Measurements from ENCODE around the gene ZP1. TPM values are rescaled to one million over a fixed set of nuclear protein-coding genes. Genes with fewer than 3 reads are reported as not detected.
A peak's percentile ranks its signal among the peaks of the same experiment; 100 is the strongest.

ZP1 gene
- total RNA-seq, 1 experiment from 2014 or later = not detected

DNA sequence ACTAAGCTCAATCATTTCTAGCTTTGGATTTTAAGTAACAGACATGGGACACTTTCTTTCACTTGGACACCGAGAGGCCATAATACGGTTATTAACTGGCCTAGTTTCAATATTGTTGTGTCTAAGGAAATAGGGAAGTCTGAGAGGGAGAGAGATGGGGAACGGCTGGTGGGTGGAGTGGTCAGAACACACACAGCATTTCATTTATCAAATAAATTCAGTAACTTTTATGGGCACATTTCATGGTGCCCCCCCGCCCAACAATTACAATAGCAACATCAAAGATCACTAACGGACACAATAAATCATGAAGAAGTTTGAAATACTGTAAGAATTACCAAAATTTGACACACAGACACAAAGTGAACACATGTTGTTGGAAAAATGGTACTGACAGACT, 28.3 kb downstream of the ZP1 start:
- ChIA-PET POLR2A (ENCODE audit: low non-redundant PET) (no interaction called here), CTCF (interaction anchor here (1.3 kb wide), 1 partner anchor 64 kb away, joined by 4 read pairs; no protein-coding TSS in a partner anchor)
- no peaks in the 10 kb centered on the region for H3K4me1 ChIP-seq (ENCODE audit: insufficient read depth, low read length, poor library complexity, severe bottlenecking)
- no peaks in the 10 kb centered on the region for H3K27me3 ChIP-seq (replicated peaks; ENCODE audit: insufficient read depth, low read depth, low read length, poor library complexity)
- H3K36me3 ChIP-seq (ENCODE audit: insufficient read depth, low read length, poor library complexity, severe bottlenecking) = peaks cover 91% of the 10 kb centered on the region
- no peak for DNase-seq (ENCODE audit: low spot score)
- BruUV-seq (replicated peaks) = no TSS peak
- no peak for TF ChIP-seq EZH2 (IDR thresholded peaks at IDR 0.05; ENCODE audit: borderline replicate concordance, low read depth, low read length, poor library complexity, severe bottlenecking)
- TF ChIP-seq, protein P1, sequence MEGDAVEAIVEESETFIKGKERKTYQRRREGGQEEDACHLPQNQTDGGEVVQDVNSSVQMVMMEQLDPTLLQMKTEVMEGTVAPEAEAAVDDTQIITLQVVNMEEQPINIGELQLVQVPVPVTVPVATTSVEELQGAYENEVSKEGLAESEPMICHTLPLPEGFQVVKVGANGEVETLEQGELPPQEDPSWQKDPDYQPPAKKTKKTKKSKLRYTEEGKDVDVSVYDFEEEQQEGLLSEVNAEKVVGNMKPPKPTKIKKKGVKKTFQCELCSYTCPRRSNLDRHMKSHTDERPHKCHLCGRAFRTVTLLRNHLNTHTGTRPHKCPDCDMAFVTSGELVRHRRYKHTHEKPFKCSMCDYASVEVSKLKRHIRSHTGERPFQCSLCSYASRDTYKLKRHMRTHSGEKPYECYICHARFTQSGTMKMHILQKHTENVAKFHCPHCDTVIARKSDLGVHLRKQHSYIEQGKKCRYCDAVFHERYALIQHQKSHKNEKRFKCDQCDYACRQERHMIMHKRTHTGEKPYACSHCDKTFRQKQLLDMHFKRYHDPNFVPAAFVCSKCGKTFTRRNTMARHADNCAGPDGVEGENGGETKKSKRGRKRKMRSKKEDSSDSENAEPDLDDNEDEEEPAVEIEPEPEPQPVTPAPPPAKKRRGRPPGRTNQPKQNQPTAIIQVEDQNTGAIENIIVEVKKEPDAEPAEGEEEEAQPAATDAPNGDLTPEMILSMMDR (conservative IDR thresholded peaks at IDR 0.05; ENCODE audit: low read depth, low read length) = no peak
- H3K4me3 ChIP-seq (ENCODE audit: low read depth, low read length, poor library complexity, severe bottlenecking) = no peak overlapping the region
- H3K27ac ChIP-seq (ENCODE audit: low read depth, low read length, poor library complexity, severe bottlenecking) = no peak overlapping the region
- intact Hi-C loops (cut with micrococcal nuclease; ENCODE audit: unreplicated experiment) = no loop called here
- H3K9me3 ChIP-seq (ENCODE audit: low read depth, low read length, poor library complexity, severe bottlenecking) = no peaks in the 10 kb centered on the region

DNA sequence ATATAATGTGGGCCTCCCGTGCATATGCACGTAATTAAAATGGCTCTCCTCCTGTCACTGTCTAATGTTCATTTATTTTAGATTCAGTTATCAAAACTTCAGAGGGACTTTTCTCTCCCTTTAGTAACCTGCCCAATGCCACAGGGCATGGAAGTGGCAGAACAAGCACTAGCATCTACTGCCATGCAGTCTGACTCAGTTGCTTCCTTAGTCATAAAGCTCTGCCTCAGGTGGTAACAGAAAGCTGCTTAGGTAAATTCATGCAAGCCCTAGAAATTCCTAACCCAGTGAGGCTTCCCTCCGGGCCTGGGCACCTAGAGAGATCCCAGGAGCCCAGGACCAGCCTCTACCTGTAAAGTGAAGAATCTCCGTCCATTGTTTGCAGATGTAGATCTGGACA, 30.2 kb downstream of the ZP1 start:
- BruUV-seq (replicated peaks) = no TSS peak
- POLR2A ChIA-PET (ENCODE audit: low non-redundant PET) = no interaction called here

DNA sequence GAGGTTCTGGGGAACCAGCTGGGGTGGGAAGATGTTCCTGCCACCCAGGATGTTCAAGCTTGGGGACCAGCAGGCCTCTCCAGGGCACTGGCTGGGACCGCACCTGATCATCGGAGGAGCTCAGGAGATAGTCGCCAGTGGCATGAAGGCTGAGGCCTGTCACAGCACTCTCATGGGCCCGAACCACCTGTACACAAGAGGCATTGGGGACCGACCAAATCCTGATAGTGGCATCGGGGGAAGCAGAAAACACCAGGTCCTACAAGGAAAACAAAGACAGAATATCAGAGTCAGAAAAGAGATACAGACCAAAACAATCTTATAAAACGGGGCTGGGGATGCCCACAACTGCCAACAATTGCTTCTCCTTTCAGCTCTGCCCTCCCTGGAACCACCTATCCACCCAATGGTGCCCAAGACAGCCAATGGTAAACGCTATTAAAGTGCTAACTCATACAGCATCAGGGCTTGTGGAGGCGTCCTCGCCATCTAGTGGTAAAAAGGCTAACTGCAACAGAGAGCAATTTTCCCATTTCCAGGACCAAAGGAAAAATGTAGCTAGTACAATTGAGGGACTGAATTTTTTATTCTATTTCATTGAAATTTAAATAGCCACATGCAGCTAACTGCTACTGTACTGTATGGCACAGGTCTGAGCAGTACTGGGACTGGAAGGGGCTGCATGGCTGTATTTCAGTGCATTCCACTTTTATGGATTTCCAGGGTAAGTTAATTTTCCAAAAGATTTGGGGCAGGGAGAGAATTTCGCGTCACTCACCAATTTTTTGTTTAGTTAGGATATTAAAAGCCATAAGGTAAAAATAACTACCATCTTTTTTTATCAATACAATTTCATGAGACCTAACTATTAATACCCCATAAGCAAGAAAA, 31.9 kb downstream of the ZP1 start:
- ChIA-PET CTCF (interaction anchor here (0.6 to 1.4 kb wide), 7 partner anchors 9 to 126 kb away, joined by 3 to 9 read pairs (median 3); no protein-coding TSS in a partner anchor), POLR2A (ENCODE audit: low non-redundant PET) (no interaction called here)
- no peaks in the 10 kb centered on the region for H3K9me3 ChIP-seq (ENCODE audit: low read depth, low read length, poor library complexity, severe bottlenecking)
- no peak for TF ChIP-seq EZH2 (IDR thresholded peaks at IDR 0.05; ENCODE audit: borderline replicate concordance, low read depth, low read length, poor library complexity, severe bottlenecking)
- TF ChIP-seq, protein P1 (conservative IDR thresholded peaks at IDR 0.05; ENCODE audit: low read depth, low read length) = peak; percentile 99
- peak overlapping the region; percentile 28 for H3K27ac ChIP-seq (ENCODE audit: low read depth, low read length, poor library complexity, severe bottlenecking)
- no peak overlapping the region for H3K4me3 ChIP-seq (ENCODE audit: low read depth, low read length, poor library complexity, severe bottlenecking)
- DNase-seq (ENCODE audit: low spot score) = peak; percentile 87
- intact Hi-C loops (cut with micrococcal nuclease; ENCODE audit: unreplicated experiment) = no loop called here
- peaks cover 93% of the 10 kb centered on the region for H3K36me3 ChIP-seq (ENCODE audit: insufficient read depth, low read length, poor library complexity, severe bottlenecking)
- H3K4me1 ChIP-seq (ENCODE audit: insufficient read depth, low read length, poor library complexity, severe bottlenecking) = no peaks in the 10 kb centered on the region
- BruUV-seq (replicated peaks) = no TSS peak
- no peaks in the 10 kb centered on the region for H3K27me3 ChIP-seq (replicated peaks; ENCODE audit: insufficient read depth, low read depth, low read length, poor library complexity)

More for the DNA sequence above, 30.2 kb downstream of the ZP1 start:
- Histone ChIP-seq H3K27me3 (replicated peaks; ENCODE audit: insufficient read depth, low read depth, low read length, poor library complexity) (no peaks in the 10 kb centered on the region), H3K27ac (ENCODE audit: low read depth, low read length, poor library complexity, severe bottlenecking) (no peak overlapping the region), H3K36me3 (ENCODE audit: insufficient read depth, low read length, poor library complexity, severe bottlenecking) (peaks cover 99% of the 10 kb centered on the region), H3K4me1 (ENCODE audit: insufficient read depth, low read length, poor library complexity, severe bottlenecking) (no peaks in the 10 kb centered on the region), H3K4me3 (ENCODE audit: low read depth, low read length, poor library complexity, severe bottlenecking) (no peak overlapping the region), H3K9me3 (ENCODE audit: low read depth, low read length, poor library complexity, severe bottlenecking) (no peaks in the 10 kb centered on the region)
- intact Hi-C loops (cut with micrococcal nuclease; ENCODE audit: unreplicated experiment) = no loop called here
- CTCF ChIA-PET = no interaction called here
- TF ChIP-seq EZH2 (IDR thresholded peaks at IDR 0.05; ENCODE audit: borderline replicate concordance, low read depth, low read length, poor library complexity, severe bottlenecking) = no peak
- TF ChIP-seq, protein P1 (conservative IDR thresholded peaks at IDR 0.05; ENCODE audit: low read depth, low read length) = no peak
- no peak for DNase-seq (ENCODE audit: low spot score)

All from A673 (cell line).